Tibial nerve (tissue), 4 donors: ENCODE results near the gene SLC6A8. TPM values are rescaled to one million over a fixed set of nuclear protein-coding genes. Genes with fewer than 3 reads are reported as not detected.
"Not testable (repeated sequence)": the region's sequence is repeated elsewhere in the genome, so short reads cannot be mapped to it uniquely, and the experiment has no call there.

Source experiments
- DNase-seq, 2 donors: peaks; one replicate each; pipeline ENCODE4 v3.0.0-alpha.2; 2019; ENCODE audit warnings: low spot score in 2 of 2
- H3K27ac ChIP-seq, 4 donors: fragments of 200-600 bp; sonication (generic) in 3 of 4; one replicate each; pipeline ENCODE4 v1.5.1; 2017 to 2019; ENCODE audit warnings: mild to moderate bottlenecking in 1 of 4
- H3K27me3 ChIP-seq, 2 donors: fragments of 200-600 bp; sonication (generic) in 1 of 2; one replicate each; pipeline versions ENCODE4 v1.5.1 to v1.6.0; 2017 to 2019
- H3K36me3 ChIP-seq, 3 donors: fragments of 200-600 bp; sonication (generic); one replicate each; pipeline ENCODE4 v1.5.1; 2018 to 2019
- H3K4me1 ChIP-seq, 4 donors: fragments of 200-600 bp; sonication (generic) in 3 of 4; one replicate each; pipeline ENCODE4 v1.5.1; 2017 to 2019
- H3K4me3 ChIP-seq, 4 donors: fragments of 200-600 bp; sonication (generic) in 3 of 4; one replicate each; pipeline ENCODE4 v1.5.1; 2017 to 2019; ENCODE audit warnings: mild to moderate bottlenecking in 1 of 4, moderate library complexity in 1 of 4
- H3K9me3 ChIP-seq, 4 donors: fragments of 200-600 bp; sonication (generic) in 3 of 4; one replicate each; pipeline ENCODE4 v1.5.1; 2017 to 2019
- CTCF ChIP-seq, 5 experiments: fragments of 200-600 bp in 3 of 5; fragments of 450-650 bp in 2 of 5; sonication (generic) in 3 of 5; IDR thresholded peaks; one replicate each; pipeline ENCODE4 v1.5.1; 2016 to 2019; ENCODE audit warnings: antibody characterized with exemption in 5 of 5, mild to moderate bottlenecking in 3 of 5, moderate library complexity in 2 of 5
- EP300 ChIP-seq, 2 donors: sonication (generic); formaldehyde crosslinking; IDR thresholded peaks; one replicate each; pipeline ENCODE4 v1.6.1; 2017; ENCODE audit warnings: antibody characterized with exemption in 2 of 2, mild to moderate bottlenecking in 1 of 2
- POLR2A ChIP-seq, 2 donors: fragments of 450-650 bp; IDR thresholded peaks; one replicate each; pipeline ENCODE4 v1.6.1; 2017; ENCODE audit warnings: antibody characterized with exemption in 2 of 2, mild to moderate bottlenecking in 2 of 2, moderate library complexity in 2 of 2
- WGBS, 2 donors: methylation state at CpG; one replicate each; pipeline ENCODE4 v1.1.5; 2018; 5-methylcytosine and 5-hydroxymethylcytosine counted together
- total RNA-seq, 4 donors: library from RNA; depleted of rRNA; stranded (reverse); fragments of >200 nt; gene quantifications; one replicate each; pipeline ENCODE4 v1.1.0, GENCODE V29; 2016

SLC6A8 gene
- total RNA-seq, 4 donors from 2014 or later, result 14.4 to 26.7 (median 21.9) TPM

DNA sequence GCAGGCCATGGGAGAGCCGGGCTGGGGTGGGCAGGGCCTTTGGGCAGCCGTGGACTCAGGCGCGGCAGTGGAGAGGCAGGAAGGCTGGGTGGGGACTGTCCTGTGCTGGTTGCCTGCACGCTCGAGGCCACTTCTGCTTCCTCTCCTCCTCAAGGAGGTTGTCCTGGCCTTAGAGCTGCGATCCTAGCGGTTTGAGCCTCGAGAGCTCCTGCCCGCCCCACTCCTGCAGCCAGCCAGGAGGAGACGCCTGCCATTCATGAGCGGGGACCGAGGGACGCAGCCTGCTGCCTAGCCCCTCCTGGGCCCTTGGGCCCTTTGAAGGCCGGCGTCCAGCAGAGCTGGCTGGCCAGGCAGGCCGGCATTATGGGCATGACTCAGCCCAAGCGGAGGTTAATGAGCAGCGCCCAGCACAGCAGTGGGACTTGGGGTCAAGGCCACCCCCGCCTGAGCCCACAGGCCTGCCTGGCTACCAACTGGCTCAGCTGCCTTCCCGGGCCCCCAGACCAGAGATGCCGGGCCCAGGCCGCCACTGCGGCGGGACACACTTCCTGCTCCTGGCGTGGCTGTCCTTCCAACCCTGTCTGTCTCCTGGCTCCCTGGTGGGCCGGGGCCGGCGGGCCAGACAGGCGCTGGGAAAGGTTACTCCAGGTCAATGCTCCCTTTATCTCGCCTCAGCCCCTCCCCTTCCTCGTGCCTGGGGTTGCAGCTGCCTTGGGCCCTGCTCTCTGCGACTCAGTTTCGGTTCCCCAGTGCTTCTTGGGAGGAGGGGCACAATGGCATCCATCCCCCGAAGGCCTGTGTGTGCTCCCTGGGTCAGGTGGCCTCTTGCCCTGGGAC lies 38.8 kb downstream of the SLC6A8 start:
- H3K27me3 ChIP-seq, result no peaks in the 10 kb centered on the region
- peaks cover 0 to 7% (median 0%) of the 10 kb centered on the region in 3 donors for H3K36me3 ChIP-seq
- DNase-seq, result peak; percentile 24 to 43
- peak overlapping the region; percentile 36 to 92 (median 90) for H3K27ac ChIP-seq
- H3K4me1 ChIP-seq, result peaks cover 0 to 54% (median 38%) of the 10 kb centered on the region in 4 donors
- 37% methylated on average over 19 of the region's 35 CpGs; no CpG with 5 or more reads in 1 of the 2 donors for WGBS, 2 donors
- peak overlapping the region in 3 of 4 donors; percentile 21 to 83 (median 28) for H3K4me3 ChIP-seq
- TF ChIP-seq EP300 (IDR thresholded peaks at IDR 0.05) (peak in 1 of 2 donors; percentile 61), CTCF (IDR thresholded peaks at IDR 0.05) (no peak), POLR2A (IDR thresholded peaks at IDR 0.05) (no peak)
- H3K9me3 ChIP-seq, result no peaks in the 10 kb centered on the region

GRCh38 chrX:153727123-153727931 lies 39.6 kb downstream of the SLC6A8 start:
- peaks cover 0 to 50% (median 38%) of the 10 kb centered on the region in 4 donors for H3K4me1 ChIP-seq
- peak overlapping the region in 2 of 4 donors; percentile 28 to 83 for H3K4me3 ChIP-seq
- peak; percentile 8 to 17 for DNase-seq
- no peaks in the 10 kb centered on the region for H3K9me3 ChIP-seq
- WGBS, 2 donors, result 59 to 61% methylated on average over 6 to 16 of the region's 23 CpGs
- H3K27me3 ChIP-seq, result no peaks in the 10 kb centered on the region
- H3K36me3 ChIP-seq, result peaks cover 0 to 7% (median 0%) of the 10 kb centered on the region in 3 donors
- H3K27ac ChIP-seq, result peak overlapping the region in 3 of 4 donors; percentile 88 to 92 (median 91)
- TF ChIP-seq CTCF (IDR thresholded peaks at IDR 0.05), result no peak
- TF ChIP-seq EP300 (IDR thresholded peaks at IDR 0.05), result peak in 1 of 2 donors; percentile 6

- TF ChIP-seq EP300 (IDR thresholded peaks at IDR 0.05) (no peak), POLR2A (IDR thresholded peaks at IDR 0.05) (no peak), CTCF (IDR thresholded peaks at IDR 0.05) (no peak)
- WGBS, 2 donors, result 91% methylated on average over 5 of the region's 6 CpGs; no CpG with 5 or more reads in 1 of the 2 donors
Observed at GRCh38 chrX:153728095-153728494, 40.4 kb downstream of the SLC6A8 start.

DNA sequence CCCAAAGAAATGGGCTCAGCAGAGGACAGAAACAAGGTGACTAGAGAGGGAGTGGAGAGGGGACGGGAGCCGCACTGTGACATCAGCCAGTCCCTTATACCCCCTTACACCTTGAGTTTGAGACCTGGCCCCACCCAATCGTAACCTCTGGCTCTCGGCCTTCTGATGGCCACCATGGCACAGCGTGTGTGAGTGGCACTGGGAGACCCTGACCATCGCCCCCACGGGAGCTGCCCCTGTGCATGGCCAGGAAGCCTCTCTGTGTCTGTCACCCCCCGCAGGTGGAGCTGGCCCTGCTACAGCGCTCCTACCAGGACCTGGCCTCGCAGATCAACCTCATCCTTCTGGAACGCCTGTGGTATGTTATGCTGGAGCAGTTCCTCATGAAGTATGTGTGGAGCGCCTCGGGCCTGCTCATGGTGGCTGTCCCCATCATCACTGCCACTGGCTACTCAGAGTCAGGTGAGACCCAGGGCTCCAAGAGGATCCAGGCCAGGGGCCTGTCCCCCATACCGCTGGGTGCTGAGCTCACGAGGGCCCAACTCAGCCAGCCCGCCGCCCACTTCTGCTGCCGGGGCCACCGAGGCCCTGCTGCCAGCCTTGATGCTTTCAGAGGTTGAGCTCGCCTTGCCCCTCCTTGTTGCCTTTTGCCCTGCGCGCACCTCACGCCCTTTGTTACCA lies 41.4 kb downstream of the SLC6A8 start:
- H3K36me3 ChIP-seq, result peaks cover 0 to 7% (median 0%) of the 10 kb centered on the region in 3 donors
- H3K9me3 ChIP-seq, result no peaks in the 10 kb centered on the region
- H3K4me3 ChIP-seq, result no peak overlapping the region
- no peak overlapping the region for H3K27ac ChIP-seq
- no peaks in the 10 kb centered on the region for H3K27me3 ChIP-seq
- no peak for TF ChIP-seq POLR2A (IDR thresholded peaks at IDR 0.05)
- TF ChIP-seq CTCF (IDR thresholded peaks at IDR 0.05), result no peak
- no peak for TF ChIP-seq EP300 (IDR thresholded peaks at IDR 0.05)
- peaks cover 0 to 39% (median 35%) of the 10 kb centered on the region in 4 donors for H3K4me1 ChIP-seq
- 91 to 94% methylated on average over 9 to 23 of the region's 23 CpGs for WGBS, 2 donors
- DNase-seq, result no peak

More at GRCh38 chrX:153728095-153728494, 40.4 kb downstream of the SLC6A8 start:
- peaks cover 0 to 42% (median 35%) of the 10 kb centered on the region in 4 donors for H3K4me1 ChIP-seq
- DNase-seq, result no peak
- H3K9me3 ChIP-seq, result no peaks in the 10 kb centered on the region
- H3K36me3 ChIP-seq, result peaks cover 0 to 7% (median 0%) of the 10 kb centered on the region in 3 donors
- no peaks in the 10 kb centered on the region for H3K27me3 ChIP-seq
- H3K4me3 ChIP-seq, result no peak overlapping the region
- H3K27ac ChIP-seq, result peak overlapping the region in 3 of 4 donors; percentile 88 to 92 (median 91)

GRCh38 chrX:153730115-153730514 lies 42.4 kb downstream of the SLC6A8 start:
- not testable (repeated sequence) for H3K27ac ChIP-seq, H3K27me3 ChIP-seq, H3K4me3 ChIP-seq, H3K36me3 ChIP-seq, DNase-seq, H3K9me3 ChIP-seq
- H3K4me1 ChIP-seq, result peaks cover 0 to 36% (median 31%) of the 10 kb centered on the region in 4 donors
- 92% methylated on average over 23 of the region's 23 CpGs for WGBS, 2 donors
